Omental fat pad (tissue), 4 donors: Measurements from ENCODE around the gene TPGS1. TPM values are rescaled to one million over a fixed set of nuclear protein-coding genes. Genes with fewer than 3 reads are reported as not detected.
A peak's percentile ranks its signal among the peaks of the same experiment; 100 is the strongest.

ENCODE experiments used
- ATAC-seq: fragments of 150-250 bp; one replicate; pipeline ENCODE4 v1.9.1; 2016; ENCODE audit warnings: mild to moderate bottlenecking, moderate library complexity; ENCODE audit not compliant: low FRiP score
- DNase-seq: peaks from one replicate; pipeline ENCODE4 v3.0.0-alpha.2; 2019; ENCODE audit warnings: low spot score
- CTCF ChIP-seq, 3 donors: fragments of 450-650 bp; IDR thresholded peaks; one replicate each; pipeline ENCODE4 v1.5.1; 2016 to 2017; ENCODE audit warnings: antibody characterized with exemption in 3 of 3, mild to moderate bottlenecking in 3 of 3, moderate library complexity in 2 of 3
- total RNA-seq, 4 donors: library from RNA; depleted of rRNA; stranded (reverse); fragments of >200 nt; gene quantifications; one replicate each; pipeline ENCODE4 v1.1.0, GENCODE V29; 2016

Gene TPGS1
- total RNA-seq, 4 donors from 2014 or later: 45.5 to 61.2 (median 46.1) TPM

GRCh38 chr19:469833-470232 is 37.5 kb upstream of the TPGS1 start:
- TF ChIP-seq CTCF (IDR thresholded peaks at IDR 0.05): no peak
- ATAC-seq (no peak), DNase-seq (no peak)

GRCh38 chr19:470701-471100 is 36.6 kb upstream of the TPGS1 start:
- no peak for DNase-seq
- TF ChIP-seq CTCF (IDR thresholded peaks at IDR 0.05): no peak
- ATAC-seq: no peak

GRCh38 chr19:472005-472858 is 35.1 kb upstream of the TPGS1 start:
- TF ChIP-seq CTCF (IDR thresholded peaks at IDR 0.05): no peak
- DNase-seq (no peak), ATAC-seq (no peak)

GRCh38 chr19:474126-475078 is 32.9 kb upstream of the TPGS1 start:
- no peak for DNase-seq
- TF ChIP-seq CTCF (IDR thresholded peaks at IDR 0.05): no peak
- peak; percentile 14 for ATAC-seq

- no peak for ATAC-seq
- TF ChIP-seq CTCF (IDR thresholded peaks at IDR 0.05): no peak
- DNase-seq: no peak
Observed at GRCh38 chr19:475360-475759, 31.9 kb upstream of the TPGS1 start.

GRCh38 chr19:478236-478903 is 28.9 kb upstream of the TPGS1 start:
- TF ChIP-seq CTCF (IDR thresholded peaks at IDR 0.05): no peak
- ATAC-seq: no peak
- DNase-seq: no peak
